ENCODE measurements around the gene PRDM15. TPM values are rescaled to one million over a fixed set of nuclear protein-coding genes. Genes with fewer than 3 reads are reported as not detected.

PRDM15 gene
- total RNA-seq, 1 donor from 2014 or later: 16.2 TPM

DNA sequence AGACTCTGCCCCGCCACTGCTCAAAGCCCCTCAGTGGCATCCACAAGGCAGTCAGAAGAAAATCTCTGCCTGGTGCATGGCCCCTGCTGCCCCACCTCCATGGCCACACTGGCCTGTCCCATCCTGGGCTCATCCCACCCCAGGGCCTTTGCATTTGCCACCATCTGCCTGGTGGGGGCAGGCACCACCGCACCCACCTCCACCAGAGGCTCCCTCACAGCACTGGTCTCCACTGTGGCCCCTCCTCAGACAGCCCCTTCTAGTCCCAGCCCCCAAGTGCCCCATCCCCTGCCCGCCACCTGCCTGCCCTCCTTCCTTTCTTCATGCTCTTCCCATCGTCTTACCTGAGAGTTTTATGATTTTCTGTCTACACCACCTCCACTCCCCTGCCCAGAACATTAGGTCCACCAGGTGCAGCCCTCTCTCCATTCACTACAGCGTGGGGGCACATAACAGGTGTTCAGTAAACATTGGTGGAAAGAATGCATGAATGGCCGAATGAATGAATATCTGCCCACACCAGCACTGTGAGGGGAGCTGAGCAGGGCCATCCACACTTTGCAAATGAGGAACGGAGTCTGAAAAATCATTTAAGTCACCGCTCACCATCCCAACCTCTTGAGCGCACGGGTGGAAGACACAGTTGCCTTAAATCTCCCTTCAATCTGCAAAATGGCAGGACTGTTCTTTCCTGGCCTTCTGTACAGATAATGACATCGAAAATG lies 2.1 kb downstream of the PRDM15 start:
- no peaks in the 10 kb centered on the region for H3K9me3 Mint-ChIP-seq
- no peaks in the 10 kb centered on the region for H3K27me3 Mint-ChIP-seq (ENCODE audit: low read depth)
- H3K36me3 Mint-ChIP-seq (ENCODE audit: low read depth): peaks cover 21% of the 10 kb centered on the region
- DNase-seq (ENCODE audit: low spot score): no peak
- H3K4me1 Mint-ChIP-seq (ENCODE audit: low read depth): peaks cover 24% of the 10 kb centered on the region
- H3K27ac Mint-ChIP-seq: peak overlapping the region; percentile 91
- H3K4me3 Mint-ChIP-seq (ENCODE audit: low read depth): peak overlapping the region; percentile 88
- intact Hi-C loops (cut with micrococcal nuclease): loop anchor here (5.0 kb wide), 2 partner anchors 125 to 240 kb away; no protein-coding TSS in a partner anchor

GRCh38 chr21:41876396-41876795 lies 2.7 kb downstream of the PRDM15 start:
- Mint-ChIP-seq H3K27ac (no peak overlapping the region), H3K4me3 (ENCODE audit: low read depth) (peak overlapping the region; percentile 39), H3K9me3 (no peaks in the 10 kb centered on the region), H3K36me3 (ENCODE audit: low read depth) (peaks cover 21% of the 10 kb centered on the region), H3K4me1 (ENCODE audit: low read depth) (peaks cover 24% of the 10 kb centered on the region), H3K27me3 (ENCODE audit: low read depth) (no peaks in the 10 kb centered on the region)
- DNase-seq (ENCODE audit: low spot score): no peak
- intact Hi-C loops (cut with micrococcal nuclease): loop anchor here (5.0 kb wide), 2 partner anchors 126 to 241 kb away; no protein-coding TSS in a partner anchor

GRCh38 chr21:41875086-41875485 lies 4.1 kb downstream of the PRDM15 start:
- Mint-ChIP-seq H3K36me3 (ENCODE audit: low read depth) (peaks cover 21% of the 10 kb centered on the region), H3K27ac (no peak overlapping the region), H3K9me3 (no peaks in the 10 kb centered on the region), H3K4me3 (ENCODE audit: low read depth) (no peak overlapping the region), H3K27me3 (ENCODE audit: low read depth) (no peaks in the 10 kb centered on the region), H3K4me1 (ENCODE audit: low read depth) (peaks cover 24% of the 10 kb centered on the region)
- intact Hi-C loops (cut with micrococcal nuclease): loop anchor here (5.0 kb wide), 2 partner anchors 127 to 242 kb away; no protein-coding TSS in a partner anchor
- DNase-seq (ENCODE audit: low spot score): no peak

- no peak for DNase-seq (ENCODE audit: low spot score)
- no peaks in the 10 kb centered on the region for H3K9me3 Mint-ChIP-seq
- intact Hi-C loops (cut with micrococcal nuclease): loop anchor here (5.0 kb wide), 2 partner anchors 128 to 243 kb away; no protein-coding TSS in a partner anchor
- H3K27me3 Mint-ChIP-seq (ENCODE audit: low read depth): no peaks in the 10 kb centered on the region
- peaks cover 20% of the 10 kb centered on the region for H3K4me1 Mint-ChIP-seq (ENCODE audit: low read depth)
- no peak overlapping the region for H3K4me3 Mint-ChIP-seq (ENCODE audit: low read depth)
- H3K27ac Mint-ChIP-seq: no peak overlapping the region
- H3K36me3 Mint-ChIP-seq (ENCODE audit: low read depth): peaks cover 21% of the 10 kb centered on the region
Measured at GRCh38 chr21:41874611-41875010, 4.5 kb downstream of the PRDM15 start.

GRCh38 chr21:41873426-41873825 lies 5.7 kb downstream of the PRDM15 start:
- H3K4me1 Mint-ChIP-seq (ENCODE audit: low read depth): peaks cover 20% of the 10 kb centered on the region
- DNase-seq (ENCODE audit: low spot score): no peak
- no peaks in the 10 kb centered on the region for H3K27me3 Mint-ChIP-seq (ENCODE audit: low read depth)
- intact Hi-C loops (cut with micrococcal nuclease): no loop called here
- no peaks in the 10 kb centered on the region for H3K9me3 Mint-ChIP-seq
- H3K27ac Mint-ChIP-seq: no peak overlapping the region
- no peak overlapping the region for H3K4me3 Mint-ChIP-seq (ENCODE audit: low read depth)
- H3K36me3 Mint-ChIP-seq (ENCODE audit: low read depth): peaks cover 21% of the 10 kb centered on the region

- Mint-ChIP-seq H3K27me3 (ENCODE audit: low read depth) (no peaks in the 10 kb centered on the region), H3K4me1 (ENCODE audit: low read depth) (peaks cover 22% of the 10 kb centered on the region), H3K4me3 (ENCODE audit: low read depth) (no peak overlapping the region), H3K9me3 (no peaks in the 10 kb centered on the region), H3K36me3 (ENCODE audit: low read depth) (peaks cover 21% of the 10 kb centered on the region), H3K27ac (no peak overlapping the region)
- intact Hi-C loops (cut with micrococcal nuclease): no loop called here
- no peak for DNase-seq (ENCODE audit: low spot score)
Measured at GRCh38 chr21:41873005-41873404, 6.1 kb downstream of the PRDM15 start.

DNA sequence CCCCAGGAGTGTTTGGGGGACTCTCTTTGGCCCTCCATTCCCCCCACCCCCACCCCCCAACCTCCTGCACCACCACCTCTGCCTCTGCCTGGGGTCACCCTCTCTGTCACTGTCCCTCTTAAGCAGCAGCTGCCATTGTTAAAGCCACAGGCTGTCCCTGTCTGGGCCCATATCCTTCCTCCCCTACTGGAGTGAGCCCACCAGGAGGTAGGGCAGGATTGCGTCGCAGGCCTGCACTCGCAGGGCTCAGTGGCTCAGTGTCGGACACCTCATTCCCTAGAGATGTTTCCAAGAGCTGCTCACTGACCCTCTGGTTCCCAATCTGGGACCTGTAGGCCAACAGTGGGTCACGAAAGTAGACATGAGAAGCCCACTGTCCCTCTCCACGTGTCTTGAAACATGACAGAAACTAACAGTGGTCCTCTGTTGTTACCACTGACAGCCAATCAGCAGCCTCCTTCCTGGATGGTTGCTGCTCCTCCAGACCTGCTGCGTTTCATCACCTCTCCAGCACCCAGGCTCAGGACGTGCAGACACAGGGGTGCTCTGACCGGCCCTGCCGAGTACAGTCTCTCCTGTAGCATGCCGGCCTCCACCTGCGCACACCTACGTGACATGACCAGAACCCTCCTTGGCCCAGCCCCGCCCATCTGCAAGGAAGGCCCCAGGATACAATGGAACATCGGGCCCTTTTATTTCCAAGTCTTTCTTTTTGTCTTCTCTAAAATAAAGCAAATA lies 7.7 kb downstream of the PRDM15 start:
- no peaks in the 10 kb centered on the region for H3K27me3 Mint-ChIP-seq (ENCODE audit: low read depth)
- intact Hi-C loops (cut with micrococcal nuclease): no loop called here
- peaks cover 12% of the 10 kb centered on the region for H3K36me3 Mint-ChIP-seq (ENCODE audit: low read depth)
- DNase-seq (ENCODE audit: low spot score): no peak
- H3K4me3 Mint-ChIP-seq (ENCODE audit: low read depth): no peak overlapping the region
- no peak overlapping the region for H3K27ac Mint-ChIP-seq
- H3K9me3 Mint-ChIP-seq: no peaks in the 10 kb centered on the region
- H3K4me1 Mint-ChIP-seq (ENCODE audit: low read depth): peaks cover 10% of the 10 kb centered on the region

- Mint-ChIP-seq H3K36me3 (ENCODE audit: low read depth) (peaks cover 9% of the 10 kb centered on the region), H3K9me3 (no peaks in the 10 kb centered on the region), H3K27ac (no peak overlapping the region), H3K4me1 (ENCODE audit: low read depth) (peaks cover 23% of the 10 kb centered on the region), H3K4me3 (ENCODE audit: low read depth) (no peak overlapping the region), H3K27me3 (ENCODE audit: low read depth) (no peaks in the 10 kb centered on the region)
- intact Hi-C loops (cut with micrococcal nuclease): no loop called here
- no peak for DNase-seq (ENCODE audit: low spot score)
Measured at GRCh38 chr21:41869771-41870170, 9.4 kb downstream of the PRDM15 start.

DNA sequence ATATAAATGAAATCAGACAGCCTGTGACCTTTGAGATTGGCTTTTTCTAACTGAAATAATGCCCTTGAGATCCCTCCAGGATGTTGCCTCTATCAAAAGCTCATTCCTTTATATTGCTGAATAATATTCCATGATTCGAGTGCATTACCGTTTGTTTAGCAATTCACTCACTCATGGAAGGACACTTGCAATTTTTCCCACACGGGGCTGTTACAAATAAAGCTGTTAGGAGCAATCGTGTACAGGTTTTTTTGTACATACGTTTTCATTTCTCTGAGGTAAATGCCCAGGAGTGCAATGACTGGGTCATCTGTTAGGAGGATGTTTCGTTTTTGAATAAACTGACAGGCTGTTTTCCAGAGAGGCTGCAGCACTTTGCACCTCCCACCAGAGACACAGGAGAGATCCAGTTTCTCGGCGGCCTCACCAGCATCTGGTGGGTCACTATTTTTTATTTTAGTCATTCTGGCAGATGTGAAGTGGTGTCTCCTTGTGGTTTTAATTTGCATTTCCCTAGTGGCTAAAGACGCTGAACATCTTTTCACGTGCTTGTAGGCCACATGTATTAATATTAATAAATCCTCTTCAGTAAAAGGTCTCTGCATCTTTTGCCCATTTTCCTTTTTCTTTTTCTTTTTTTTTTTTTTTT lies 11.0 kb downstream of the PRDM15 start:
- no peak overlapping the region for H3K4me3 Mint-ChIP-seq (ENCODE audit: low read depth)
- peaks cover 19% of the 10 kb centered on the region for H3K4me1 Mint-ChIP-seq (ENCODE audit: low read depth)
- H3K9me3 Mint-ChIP-seq: no peaks in the 10 kb centered on the region
- DNase-seq (ENCODE audit: low spot score): no peak
- no peaks in the 10 kb centered on the region for H3K27me3 Mint-ChIP-seq (ENCODE audit: low read depth)
- no peaks in the 10 kb centered on the region for H3K36me3 Mint-ChIP-seq (ENCODE audit: low read depth)
- intact Hi-C loops (cut with micrococcal nuclease): no loop called here
- no peak overlapping the region for H3K27ac Mint-ChIP-seq

- DNase-seq (ENCODE audit: low spot score): no peak
- H3K9me3 Mint-ChIP-seq: no peaks in the 10 kb centered on the region
- H3K27ac Mint-ChIP-seq: no peak overlapping the region
- no peaks in the 10 kb centered on the region for H3K27me3 Mint-ChIP-seq (ENCODE audit: low read depth)
- H3K4me3 Mint-ChIP-seq (ENCODE audit: low read depth): no peak overlapping the region
- intact Hi-C loops (cut with micrococcal nuclease): no loop called here
- no peaks in the 10 kb centered on the region for H3K36me3 Mint-ChIP-seq (ENCODE audit: low read depth)
- H3K4me1 Mint-ChIP-seq (ENCODE audit: low read depth): peaks cover 20% of the 10 kb centered on the region
Measured at GRCh38 chr21:41867313-41867712, 11.8 kb downstream of the PRDM15 start.

DNA sequence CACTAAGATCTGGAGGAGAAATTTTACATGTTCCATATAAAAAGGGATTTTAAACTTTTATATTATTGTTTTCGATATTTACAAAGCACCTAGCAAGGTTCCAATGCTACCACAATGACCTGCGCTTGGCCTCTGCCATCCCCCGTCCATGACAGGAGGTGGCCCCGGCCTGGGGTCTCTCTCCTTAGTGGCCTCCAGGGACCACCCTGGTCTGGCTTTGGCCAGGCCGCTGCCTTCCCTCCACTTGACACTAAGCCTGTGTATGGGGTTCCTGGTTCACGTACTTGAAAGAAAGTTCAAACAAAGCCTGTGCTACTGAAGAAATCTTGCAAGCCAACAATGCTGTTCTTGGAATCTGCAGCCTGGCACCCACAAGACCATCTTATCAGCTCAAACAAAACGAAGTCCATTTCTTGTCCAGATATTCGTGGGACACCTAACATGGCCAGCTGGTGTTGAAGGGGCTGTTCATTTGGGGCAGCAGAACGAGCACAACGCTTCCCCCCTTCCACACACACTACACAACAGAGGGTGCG lies 12.8 kb downstream of the PRDM15 start:
- DNase-seq (ENCODE audit: low spot score): no peak
- intact Hi-C loops (cut with micrococcal nuclease): no loop called here
- no peak overlapping the region for H3K4me3 Mint-ChIP-seq (ENCODE audit: low read depth)
- H3K27ac Mint-ChIP-seq: no peak overlapping the region
- H3K27me3 Mint-ChIP-seq (ENCODE audit: low read depth): no peaks in the 10 kb centered on the region
- peaks cover 22% of the 10 kb centered on the region for H3K4me1 Mint-ChIP-seq (ENCODE audit: low read depth)
- no peaks in the 10 kb centered on the region for H3K9me3 Mint-ChIP-seq
- H3K36me3 Mint-ChIP-seq (ENCODE audit: low read depth): no peaks in the 10 kb centered on the region

DNA sequence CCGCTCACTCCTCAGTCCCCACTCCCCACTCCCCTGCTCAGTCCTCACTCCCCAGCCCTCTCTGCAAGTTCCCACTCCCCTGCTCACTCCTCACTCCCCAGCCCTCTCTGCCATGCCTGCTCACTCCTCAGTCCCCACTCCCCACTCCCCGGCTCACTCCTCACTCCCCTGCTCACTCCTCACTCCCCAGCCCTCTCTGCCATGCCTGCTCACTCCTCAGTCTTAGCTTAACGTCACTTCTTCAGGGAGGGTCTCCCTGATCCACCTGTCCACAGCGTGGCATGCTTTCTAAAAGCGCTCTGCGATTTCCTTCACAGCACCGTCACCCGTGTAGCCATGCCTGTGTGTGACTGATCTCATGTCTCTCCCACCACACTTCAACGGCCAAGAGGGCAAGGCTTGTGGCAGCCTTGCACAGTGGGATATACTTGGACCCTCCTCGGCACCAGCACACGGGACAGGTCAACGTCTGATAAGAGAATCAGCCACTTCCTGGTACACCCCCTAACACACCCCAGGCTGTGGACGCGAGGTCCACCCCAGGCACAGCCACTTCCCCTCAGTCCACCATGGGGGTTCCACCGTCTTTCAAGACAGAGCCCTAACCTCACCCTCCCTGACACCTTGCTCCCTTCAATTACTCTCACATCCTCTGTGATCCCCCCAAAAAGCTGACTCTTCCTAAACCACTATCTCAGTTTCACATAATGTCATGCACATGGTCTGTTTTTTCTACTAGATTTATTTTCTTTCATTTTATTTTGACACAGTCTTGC lies 14.0 kb downstream of the PRDM15 start:
- no peak for DNase-seq (ENCODE audit: low spot score)
- intact Hi-C loops (cut with micrococcal nuclease): no loop called here
- Mint-ChIP-seq H3K27me3 (ENCODE audit: low read depth) (no peaks in the 10 kb centered on the region), H3K4me1 (ENCODE audit: low read depth) (peaks cover 22% of the 10 kb centered on the region), H3K36me3 (ENCODE audit: low read depth) (no peaks in the 10 kb centered on the region), H3K27ac (no peak overlapping the region), H3K4me3 (ENCODE audit: low read depth) (no peak overlapping the region), H3K9me3 (no peaks in the 10 kb centered on the region)
